Epithelial cell of esophagus (primary cell): ENCODE data around the gene CARNS1.
A peak's percentile ranks its signal among the peaks of the same experiment; 100 is the strongest.
"Not testable (repeated sequence)": the region's sequence is repeated elsewhere in the genome, so short reads cannot be mapped to it uniquely, and the experiment has no call there.

Experiments
- DNase-seq: peaks from one replicate; pipeline ENCODE4 v3.0.0; 2010; ENCODE audit warnings: low read depth
- H3K4me3 ChIP-seq: 2 replicates; pipeline ENCODE4 v1.5.1; 2011; ENCODE audit warnings: mild to moderate bottlenecking, low read length, control low read depth
- CTCF ChIP-seq: IDR thresholded peaks from 2 replicates; pipeline ENCODE4 v1.5.1; 2011; ENCODE audit warnings: low read depth, mild to moderate bottlenecking, low read length, control low read depth, inconsistent platforms; ENCODE audit not compliant: insufficient read depth; ENCODE audit errors: missing control alignments

The CARNS1 gene

GRCh38 chr11:67397986-67398660, 17.4 kb upstream of the CARNS1 start:
- no peak for DNase-seq
- H3K4me3 ChIP-seq, result no peak overlapping the region
- no peak for TF ChIP-seq CTCF

GRCh38 chr11:67398661-67399563, 16.6 kb upstream of the CARNS1 start:
- no peak for TF ChIP-seq CTCF
- no peak overlapping the region for H3K4me3 ChIP-seq
- no peak for DNase-seq

GRCh38 chr11:67400251-67400941, 15.1 kb upstream of the CARNS1 start:
- no peak for DNase-seq
- TF ChIP-seq CTCF, result no peak
- H3K4me3 ChIP-seq, result peak overlapping the region; percentile 82

- no peak for TF ChIP-seq CTCF
- DNase-seq, result no peak
- peak overlapping the region; percentile 82 for H3K4me3 ChIP-seq
These were observed 14.5 kb upstream of the CARNS1 start for GRCh38 chr11:67400942-67401494.

- peak within 1 kb of the TSS; percentile 82 for H3K4me3 ChIP-seq
- peak; percentile 10 for TF ChIP-seq CTCF
- peak; percentile 90 for DNase-seq
These were observed 13.8 kb upstream of the CARNS1 start, which contains the start of gene PPP1CA for GRCh38 chr11:67401495-67402191. Gene PPP1CA, minus strand, starts transcription at chr11:67401858. Its CDS starts 76 bp downstream, at chr11:67401782.

- DNase-seq, result not testable (repeated sequence)
- peak overlapping the region; percentile 20 for H3K4me3 ChIP-seq
These were observed 13.2 kb upstream of the CARNS1 start for GRCh38 chr11:67402192-67402839.

GRCh38 chr11:67403085-67403484, 12.4 kb upstream of the CARNS1 start:
- not testable (repeated sequence) for H3K4me3 ChIP-seq, DNase-seq
